SK-N-SH treated with all-trans-retinoic acid at 6 μM for 48 hours (cell line): ENCODE data around the gene CSTF3.

Experiments
- ARNTL ChIP-seq: fragments of 450-650 bp; formaldehyde crosslinking; IDR thresholded peaks from 2 replicates; pipeline ENCODE4 v1.5.0; 2020; ENCODE audit warnings: low read depth, mild to moderate bottlenecking, moderate library complexity, borderline replicate concordance
- POU6F1 ChIP-seq: fragments of 250-450 bp; sonication (Bioruptor Pico); IDR thresholded peaks from 2 replicates; pipeline ENCODE4 v1.8.0; 2021; ENCODE audit warnings: low read depth, mild to moderate bottlenecking, moderate library complexity, borderline replicate concordance
- PPARA ChIP-seq: fragments of 250-450 bp; sonication (Bioruptor Pico); IDR thresholded peaks from 2 replicates; pipeline ENCODE4 v1.5.0; 2020; ENCODE audit warnings: mild to moderate bottlenecking, borderline replicate concordance
- RARB ChIP-seq: fragments of 250-450 bp; sonication (Bioruptor Pico); IDR thresholded peaks from 2 replicates; pipeline ENCODE4 v1.8.0; 2021; ENCODE audit warnings: mild to moderate bottlenecking, moderate library complexity
- SNAI2 ChIP-seq: fragments of 250-450 bp; sonication (Bioruptor Pico); IDR thresholded peaks from 2 replicates; pipeline ENCODE4 v1.5.0; 2020; ENCODE audit warnings: mild to moderate bottlenecking, moderate library complexity
- TCF4 ChIP-seq: fragments of 250-450 bp; sonication (Bioruptor Pico); IDR thresholded peaks from 2 replicates; pipeline ENCODE4 v1.8.0; 2021; ENCODE audit warnings: mild to moderate bottlenecking, moderate library complexity, borderline replicate concordance
- ZC3H10 ChIP-seq: fragments of 250-450 bp; sonication (Bioruptor Pico); IDR thresholded peaks from 2 replicates; pipeline ENCODE4 v1.5.1; 2021; ENCODE audit warnings: mild to moderate bottlenecking, moderate library complexity
- ZFP3 ChIP-seq: fragments of 250-450 bp; sonication (Bioruptor Pico); IDR thresholded peaks from 2 replicates; pipeline ENCODE4 v1.5.0; 2020; ENCODE audit warnings: mild to moderate bottlenecking, moderate library complexity
- ZFP30 ChIP-seq: fragments of 450-650 bp; formaldehyde crosslinking; IDR thresholded peaks from 2 replicates; pipeline ENCODE4 v1.5.0; 2022; ENCODE audit warnings: mild to moderate bottlenecking, moderate library complexity
- ZNF8 ChIP-seq: fragments of 450-650 bp; formaldehyde crosslinking; IDR thresholded peaks from 2 replicates; pipeline ENCODE4 v1.5.0; 2020; ENCODE audit warnings: mild to moderate bottlenecking, moderate library complexity
- TF ChIP-seq, protein P1 (sequence below): fragments of 250-450 bp; sonication (Bioruptor Pico); IDR thresholded peaks from 2 replicates; pipeline ENCODE4 v1.8.0; 2020; ENCODE audit warnings: mild to moderate bottlenecking, moderate library complexity, borderline replicate concordance

GRCh38 chr11:33057284-33057683 is 104.0 kb downstream of the CSTF3 start:
- TF ChIP-seq RARB, result no peak
- TF ChIP-seq ARNTL, result no peak
- TF ChIP-seq SNAI2 (CRISPR knock-in tag), result no peak
- no peak for TF ChIP-seq POU6F1 (CRISPR knock-in tag)
- TF ChIP-seq TCF4, result no peak
- TF ChIP-seq ZFP30, result no peak
- TF ChIP-seq ZFP3, result no peak
- TF ChIP-seq ZNF8 (CRISPR knock-in tag), result no peak
- TF ChIP-seq, protein P1, sequence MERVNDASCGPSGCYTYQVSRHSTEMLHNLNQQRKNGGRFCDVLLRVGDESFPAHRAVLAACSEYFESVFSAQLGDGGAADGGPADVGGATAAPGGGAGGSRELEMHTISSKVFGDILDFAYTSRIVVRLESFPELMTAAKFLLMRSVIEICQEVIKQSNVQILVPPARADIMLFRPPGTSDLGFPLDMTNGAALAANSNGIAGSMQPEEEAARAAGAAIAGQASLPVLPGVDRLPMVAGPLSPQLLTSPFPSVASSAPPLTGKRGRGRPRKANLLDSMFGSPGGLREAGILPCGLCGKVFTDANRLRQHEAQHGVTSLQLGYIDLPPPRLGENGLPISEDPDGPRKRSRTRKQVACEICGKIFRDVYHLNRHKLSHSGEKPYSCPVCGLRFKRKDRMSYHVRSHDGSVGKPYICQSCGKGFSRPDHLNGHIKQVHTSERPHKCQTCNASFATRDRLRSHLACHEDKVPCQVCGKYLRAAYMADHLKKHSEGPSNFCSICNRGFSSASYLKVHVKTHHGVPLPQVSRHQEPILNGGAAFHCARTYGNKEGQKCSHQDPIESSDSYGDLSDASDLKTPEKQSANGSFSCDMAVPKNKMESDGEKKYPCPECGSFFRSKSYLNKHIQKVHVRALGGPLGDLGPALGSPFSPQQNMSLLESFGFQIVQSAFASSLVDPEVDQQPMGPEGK, result no peak
- no peak for TF ChIP-seq PPARA
- no peak for TF ChIP-seq ZC3H10
